Heart left ventricle (tissue), 16 donors: ENCODE data around the gene NOX3. TPM values are rescaled to one million over a fixed set of nuclear protein-coding genes. Genes with fewer than 3 reads are reported as not detected.

Experiments
- ATAC-seq, 4 donors: fragments of 200-7000 bp; cut with Tn5 transposase; one replicate each; pipeline ENCODE4 v1.9.1; 2020 to 2022; ENCODE audit warnings: moderate library complexity in 4 of 4, mild to moderate bottlenecking in 3 of 4, moderate number of reproducible peaks in 1 of 4
- DNase-seq, 5 donors: peaks; one replicate each; pipeline ENCODE4 v3.0.0-alpha.2; 2020
- H3K27ac ChIP-seq, 12 donors: fragments of 200-600 bp; sonication (generic) in 4 of 12; one replicate each; pipeline versions ENCODE4 v1.5.0 to v1.8.0; 2016 to 2022; ENCODE audit warnings: mild to moderate bottlenecking in 2 of 12
- H3K27me3 ChIP-seq, 9 donors: fragments of 200-600 bp; sonication (generic) in 2 of 9; one replicate each; pipeline versions ENCODE4 v1.5.1 to v1.8.0; 2016 to 2022; ENCODE audit warnings: mild to moderate bottlenecking in 3 of 9
- H3K36me3 ChIP-seq, 9 donors: fragments of 200-600 bp; sonication (generic) in 2 of 9; one replicate each; pipeline versions ENCODE4 v1.5.0 to v1.8.0; 2018 to 2022; ENCODE audit warnings: mild to moderate bottlenecking in 2 of 9
- H3K4me1 ChIP-seq, 12 donors: fragments of 200-600 bp; sonication (generic) in 4 of 12; one replicate each; pipeline versions ENCODE4 v1.5.0 to v1.8.0; 2016 to 2022; ENCODE audit warnings: mild to moderate bottlenecking in 3 of 12
- H3K4me3 ChIP-seq, 12 donors: fragments of 200-600 bp; sonication (generic) in 4 of 12; one replicate each; pipeline versions ENCODE4 v1.5.0 to v1.8.0; 2017 to 2022; ENCODE audit warnings: mild to moderate bottlenecking in 9 of 12, moderate library complexity in 4 of 12
- H3K9me3 ChIP-seq, 12 donors: fragments of 200-600 bp; sonication (generic) in 4 of 12; one replicate each; pipeline versions ENCODE4 v1.5.0 to v1.8.0; 2016 to 2022; ENCODE audit warnings: mild to moderate bottlenecking in 1 of 12
- POLR2A ChIP-seq, 2 donors: fragments of 450-650 bp; IDR thresholded peaks; one replicate each; pipeline ENCODE4 v1.6.1; 2017; ENCODE audit warnings: antibody characterized with exemption in 2 of 2, mild to moderate bottlenecking in 2 of 2, moderate library complexity in 2 of 2
- WGBS, 4 donors: extraction: QIAGEN DNeasy Blood & Tissue Kit in 2 of 4; methylation state at CpG; one replicate each; pipeline versions ENCODE4 v1.1.5 to v1.1.7; 2013 to 2018; 5-methylcytosine and 5-hydroxymethylcytosine counted together
- intact Hi-C, 10 donors: fragments of 100-400 bp; cut with DNase I; formaldehyde crosslinking; loops; one replicate each; pipeline versions ENCODE4 v1.11.1 to v1.14.2; 2022
- polyA plus RNA-seq, 2 donors: library from polyadenylated mRNA; stranded (reverse); fragments of 200-250 nt; gene quantifications; one replicate each; pipeline ENCODE4 v1.2.3, GENCODE V29; 2013
- total RNA-seq, 9 donors: library from RNA; depleted of rRNA in 2 of 9; stranded (reverse); fragments of >200 nt in 2 of 9; fragmentation: NEBNext Ultra II Directional in 3 of 9; extraction: Animal tissue kit (Norgen Biotek cat#: 25700) in 3 of 9; gene quantifications; one replicate each; pipeline versions ENCODE4 v1.1.0 to v1.2.4, GENCODE V29; 2016 to 2023
- TF ChIP-seq, protein P1 (sequence below), 12 donors: fragments of 200-600 bp; sonication (generic) in 4 of 12; IDR thresholded peaks; one replicate each; pipeline versions ENCODE4 v1.5.0 to v1.8.0; 2018 to 2022; ENCODE audit warnings: antibody characterized with exemption in 12 of 12, mild to moderate bottlenecking in 5 of 12
- donor health status: ischemic (EF 13 %, LVEDD 7.1; RV severe dilation, severe dysfunction).
- donor health status: healthy with polysubstance abuse.
- donor health status: DM: no; HTN: yes; CAD: no.
- donor health status: DM: no; HTN: no; CAD: no.
- donor health status: ischemic (EF 25% LVEDD 6.9; RV normal size, moderate dysfunction).
- donor health status: ischemic (EF 25% LVEDD 5.7; RV mildly dilated, moderate dysfunction).
- donor health status: healthy.
- donor health status: DM: yes; HTN: yes; CAD: no.
- donor health status: ischemic (EF 35%, LVEDD 5.7; RV mildly dilated, moderate dysfunction).
- donor health status: nonischemic (EF 11% LVEDD 7.7; RV severe dilation, severe dysfunction).
- donor health status: DM: yes; HTN: yes; CAD: no.
- donor health status: PGD.
- donor health status: ischemic (EF 29% LVEDD 5.4; RV normal size, mild dysfunction).
- donor health status: nonischemic (EF 23%, LVEDD 6.1; RV moderate dilation, normal function).

NOX3 gene
- total and polyA plus RNA-seq, 11 donors = not detected

DNA sequence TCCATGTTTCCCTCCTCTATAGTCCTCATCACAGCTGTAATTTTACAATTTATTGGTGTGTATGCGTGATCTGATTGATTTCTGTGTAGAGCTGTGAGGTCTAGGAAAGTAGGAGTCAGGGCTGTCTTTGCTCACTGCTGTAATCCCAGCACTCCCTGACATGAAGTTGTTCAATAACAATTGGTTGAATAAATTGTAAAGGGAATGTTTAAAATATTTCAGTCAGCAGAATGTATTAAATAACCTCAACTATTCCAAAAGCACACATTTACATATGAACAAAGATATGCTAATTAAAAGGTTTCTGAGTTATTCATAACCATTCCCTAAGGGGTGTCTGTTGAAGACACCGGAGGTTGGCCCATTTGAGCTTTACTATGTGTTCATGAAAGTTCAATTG lies 31.5 kb downstream of the NOX3 start:
- WGBS, 4 donors = 88 to 97% (median 92%) methylated on average over 2 of the region's 2 CpGs
- TF ChIP-seq, protein P1, sequence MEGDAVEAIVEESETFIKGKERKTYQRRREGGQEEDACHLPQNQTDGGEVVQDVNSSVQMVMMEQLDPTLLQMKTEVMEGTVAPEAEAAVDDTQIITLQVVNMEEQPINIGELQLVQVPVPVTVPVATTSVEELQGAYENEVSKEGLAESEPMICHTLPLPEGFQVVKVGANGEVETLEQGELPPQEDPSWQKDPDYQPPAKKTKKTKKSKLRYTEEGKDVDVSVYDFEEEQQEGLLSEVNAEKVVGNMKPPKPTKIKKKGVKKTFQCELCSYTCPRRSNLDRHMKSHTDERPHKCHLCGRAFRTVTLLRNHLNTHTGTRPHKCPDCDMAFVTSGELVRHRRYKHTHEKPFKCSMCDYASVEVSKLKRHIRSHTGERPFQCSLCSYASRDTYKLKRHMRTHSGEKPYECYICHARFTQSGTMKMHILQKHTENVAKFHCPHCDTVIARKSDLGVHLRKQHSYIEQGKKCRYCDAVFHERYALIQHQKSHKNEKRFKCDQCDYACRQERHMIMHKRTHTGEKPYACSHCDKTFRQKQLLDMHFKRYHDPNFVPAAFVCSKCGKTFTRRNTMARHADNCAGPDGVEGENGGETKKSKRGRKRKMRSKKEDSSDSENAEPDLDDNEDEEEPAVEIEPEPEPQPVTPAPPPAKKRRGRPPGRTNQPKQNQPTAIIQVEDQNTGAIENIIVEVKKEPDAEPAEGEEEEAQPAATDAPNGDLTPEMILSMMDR (IDR thresholded peaks at IDR 0.05) = no peak
- no peak for TF ChIP-seq POLR2A (IDR thresholded peaks at IDR 0.05)
- Histone ChIP-seq H3K9me3 (no peaks in the 10 kb centered on the region), H3K27ac (no peak overlapping the region), H3K27me3 (no peaks in the 10 kb centered on the region), H3K4me3 (no peak overlapping the region), H3K36me3 (no peaks in the 10 kb centered on the region), H3K4me1 (peaks cover 0 to 1% (median 0%) of the 10 kb centered on the region in 12 donors)
- no peak for DNase-seq
- no peak for ATAC-seq
- intact Hi-C loops = no loop called here

DNA sequence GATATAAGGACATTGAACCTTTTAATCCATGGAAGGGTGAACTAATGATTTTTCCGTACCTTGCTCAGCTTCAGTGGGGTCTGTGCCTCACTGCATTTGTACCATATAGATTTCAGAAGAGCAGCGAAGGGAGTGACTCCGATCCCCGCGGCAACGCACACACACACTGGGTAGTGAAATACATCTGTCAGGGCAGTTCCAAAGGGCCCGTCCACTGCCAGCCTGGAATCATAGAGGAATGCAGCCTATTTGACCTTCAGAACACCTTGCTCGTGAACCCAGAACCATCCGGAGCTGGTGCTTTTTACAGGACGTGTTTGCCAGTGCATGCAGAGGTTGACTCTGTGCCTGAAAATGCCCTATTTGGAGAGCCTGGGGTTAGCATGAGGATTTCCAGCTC lies 33.0 kb downstream of the NOX3 start:
- DNase-seq (no peak), ATAC-seq (no peak)
- WGBS, 4 donors = 75 to 79% (median 77%) methylated on average over 9 to 10 of the region's 10 CpGs
- Histone ChIP-seq H3K4me1 (peaks cover 0 to 16% (median 5%) of the 10 kb centered on the region in 12 donors), H3K27me3 (no peaks in the 10 kb centered on the region), H3K36me3 (no peaks in the 10 kb centered on the region), H3K27ac (no peak overlapping the region), H3K4me3 (no peak overlapping the region), H3K9me3 (no peaks in the 10 kb centered on the region)
- intact Hi-C loops = no loop called here
- TF ChIP-seq, protein P1 (IDR thresholded peaks at IDR 0.05) = no peak
- no peak for TF ChIP-seq POLR2A (IDR thresholded peaks at IDR 0.05)

DNA sequence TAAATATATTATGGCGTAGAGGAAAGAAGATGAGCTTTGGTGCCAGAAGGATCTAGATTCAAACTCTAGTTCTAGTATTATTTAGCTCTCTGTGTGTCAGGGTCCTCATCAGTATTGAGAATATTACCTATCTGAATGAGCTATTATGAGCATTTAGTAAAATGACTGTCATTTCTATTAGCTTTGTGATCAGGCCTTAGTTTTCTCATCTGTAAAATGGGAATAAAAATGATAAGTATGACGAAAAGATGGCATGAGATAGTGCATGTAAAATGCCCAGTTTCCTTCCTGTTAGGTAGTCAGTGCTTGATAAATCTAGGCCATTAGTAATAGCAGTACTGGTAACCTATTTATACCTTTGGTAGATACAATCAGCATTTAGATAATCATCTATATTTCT lies 35.1 kb downstream of the NOX3 start:
- ATAC-seq (no peak), DNase-seq (no peak)
- no peak overlapping the region for H3K4me3 ChIP-seq
- no peaks in the 10 kb centered on the region for H3K36me3 ChIP-seq
- no peaks in the 10 kb centered on the region for H3K9me3 ChIP-seq
- no peaks in the 10 kb centered on the region for H3K27me3 ChIP-seq
- TF ChIP-seq, protein P1 (IDR thresholded peaks at IDR 0.05) = no peak
- no peak for TF ChIP-seq POLR2A (IDR thresholded peaks at IDR 0.05)
- no peak overlapping the region for H3K27ac ChIP-seq
- 75 to 99% (median 94%) methylated on average over 2 of the region's 2 CpGs for WGBS, 4 donors
- intact Hi-C loops = no loop called here
- peaks cover 0 to 21% (median 6%) of the 10 kb centered on the region in 12 donors for H3K4me1 ChIP-seq

DNA sequence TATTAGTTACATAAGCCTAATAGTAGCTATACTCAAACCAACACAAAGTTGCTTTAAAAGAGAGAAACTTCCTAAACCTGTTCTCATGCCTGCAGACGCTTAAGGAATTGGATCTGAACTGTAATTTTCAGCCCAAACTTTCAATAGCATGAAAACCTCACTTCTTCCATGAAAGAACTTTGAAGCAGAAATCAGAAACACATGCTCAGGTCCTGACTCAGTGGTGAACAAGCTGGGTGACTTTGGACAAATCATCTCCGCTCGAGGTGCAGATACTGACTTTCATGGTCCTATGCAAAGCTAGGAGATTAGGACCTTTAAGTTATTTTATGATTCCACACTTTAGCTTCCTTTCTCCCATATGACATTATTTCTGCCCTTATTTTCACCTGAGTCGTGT lies 36.5 kb downstream of the NOX3 start:
- intact Hi-C loops = no loop called here
- TF ChIP-seq POLR2A (IDR thresholded peaks at IDR 0.05) = no peak
- TF ChIP-seq, protein P1 (IDR thresholded peaks at IDR 0.05) = no peak
- H3K4me1 ChIP-seq = peaks cover 0 to 21% (median 6%) of the 10 kb centered on the region in 12 donors
- no peak overlapping the region for H3K4me3 ChIP-seq
- H3K27me3 ChIP-seq = no peaks in the 10 kb centered on the region
- no peaks in the 10 kb centered on the region for H3K9me3 ChIP-seq
- no peak for DNase-seq
- H3K36me3 ChIP-seq = no peaks in the 10 kb centered on the region
- WGBS, 4 donors = 89 to 95% (median 90%) methylated on average over 4 of the region's 4 CpGs
- peak overlapping the region in 1 of 12 donors; percentile 71 for H3K27ac ChIP-seq
- no peak for ATAC-seq
